Measurements from ENCODE around the gene MAD1L1.

The MAD1L1 gene

DNA sequence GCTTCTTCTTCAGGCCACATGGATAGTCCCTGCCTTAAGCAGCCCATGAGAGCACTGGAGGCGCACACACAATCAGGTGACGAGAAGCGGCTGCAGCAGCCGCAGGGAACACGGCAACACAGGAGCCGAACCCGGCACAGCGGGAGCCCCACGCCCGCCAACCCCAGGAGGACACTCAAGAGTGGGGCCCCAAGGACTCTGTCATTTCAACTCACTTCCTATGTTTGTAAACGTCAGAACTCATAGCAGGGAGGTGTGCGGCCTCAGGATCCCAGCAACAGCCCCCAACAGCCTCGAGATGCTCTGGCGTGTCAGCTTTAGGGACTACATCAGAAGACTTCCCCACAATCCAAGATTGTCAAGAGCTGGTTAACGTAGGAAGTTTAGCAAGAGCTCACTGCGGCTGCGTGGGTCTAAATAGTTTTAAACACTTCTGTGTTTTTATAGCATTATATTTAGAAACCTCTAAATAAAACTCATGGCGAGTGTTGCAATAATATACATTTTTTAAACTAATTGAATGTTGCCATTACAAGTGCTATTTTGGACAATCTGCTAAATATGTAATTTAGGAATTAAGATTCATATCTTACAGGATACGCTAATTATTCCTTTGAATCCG, 123.4 kb downstream of the MAD1L1 start:
- peaks cover 22% of the 10 kb centered on the region for H3K4me1 ChIP-seq (ENCODE audit: insufficient read depth, low read length)
- H3K36me3 ChIP-seq (ENCODE audit: insufficient read depth, low read length): no peaks in the 10 kb centered on the region
- no peak overlapping the region for H3K9ac ChIP-seq (ENCODE audit: low read depth, low read length)
- H3K9me3 ChIP-seq (ENCODE audit: control insufficient read depth, insufficient read depth, low read length): no peaks in the 10 kb centered on the region

DNA sequence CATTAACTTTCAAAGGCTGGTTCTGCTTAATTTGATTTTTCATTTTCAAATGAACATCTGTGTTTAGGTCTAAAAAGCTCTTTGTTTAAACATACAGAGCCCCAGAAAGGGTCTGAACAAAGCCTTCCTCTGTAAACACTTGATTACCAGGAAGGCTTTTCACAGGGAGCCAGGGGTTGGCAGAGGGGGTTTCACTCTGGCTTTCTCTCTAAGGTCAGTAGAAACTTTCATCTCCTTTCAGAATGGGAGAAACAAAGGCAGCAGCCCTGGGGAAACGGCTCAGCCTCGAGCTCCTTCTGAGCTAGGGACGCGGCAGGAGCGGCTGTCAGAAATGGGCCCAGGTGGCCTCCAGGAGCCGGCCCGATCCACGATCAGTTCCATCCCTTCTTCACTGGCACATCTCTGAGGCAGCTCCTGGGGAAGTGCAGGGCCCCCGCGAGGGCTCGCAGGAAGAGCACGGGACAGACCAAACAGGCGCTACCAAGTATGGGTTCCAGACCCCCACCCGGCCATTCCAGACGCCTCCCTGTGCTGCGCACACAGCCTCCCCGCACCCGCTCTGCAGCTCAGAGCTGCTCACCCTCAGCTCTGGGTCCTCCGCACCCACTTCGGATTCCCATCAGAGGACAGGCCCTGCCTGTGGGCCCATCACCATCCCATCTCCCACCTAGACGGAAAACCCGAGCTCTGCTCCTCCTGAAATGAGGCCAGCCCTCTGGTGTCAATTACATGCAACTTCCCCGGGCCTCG, 124.1 kb downstream of the MAD1L1 start:
- Histone ChIP-seq H3K4me1 (ENCODE audit: insufficient read depth, low read length) (peaks cover 28% of the 10 kb centered on the region), H3K36me3 (ENCODE audit: insufficient read depth, low read length) (no peaks in the 10 kb centered on the region), H3K9me3 (ENCODE audit: control insufficient read depth, insufficient read depth, low read length) (no peaks in the 10 kb centered on the region), H3K9ac (ENCODE audit: low read depth, low read length) (no peak overlapping the region)

DNA sequence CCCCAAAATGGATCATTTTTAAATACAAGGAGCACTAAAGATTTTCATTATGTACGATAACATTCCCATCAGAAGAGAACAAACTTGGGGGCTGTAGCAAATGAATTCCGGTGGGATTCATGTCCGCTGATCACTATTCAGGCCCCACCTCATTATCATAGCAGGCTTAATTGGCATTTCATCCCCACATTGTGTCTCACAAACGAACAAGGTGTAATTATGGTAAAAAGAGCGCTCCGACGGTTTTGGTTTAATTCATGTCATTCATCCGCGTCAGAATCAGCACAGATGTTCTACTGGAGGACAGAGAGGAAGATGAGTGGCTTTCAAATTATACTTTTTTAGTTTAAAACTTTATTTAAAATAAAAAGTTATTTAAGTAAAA, 124.7 kb downstream of the MAD1L1 start:
- Histone ChIP-seq H3K9me3 (ENCODE audit: control insufficient read depth, insufficient read depth, low read length) (no peaks in the 10 kb centered on the region), H3K36me3 (ENCODE audit: insufficient read depth, low read length) (no peaks in the 10 kb centered on the region), H3K9ac (ENCODE audit: low read depth, low read length) (no peak overlapping the region), H3K4me1 (ENCODE audit: insufficient read depth, low read length) (peaks cover 29% of the 10 kb centered on the region)

GRCh38 chr7:2107386-2108070, 125.2 kb downstream of the MAD1L1 start:
- Histone ChIP-seq H3K36me3 (ENCODE audit: insufficient read depth, low read length) (no peaks in the 10 kb centered on the region), H3K4me1 (ENCODE audit: insufficient read depth, low read length) (peaks cover 29% of the 10 kb centered on the region), H3K9me3 (ENCODE audit: control insufficient read depth, insufficient read depth, low read length) (no peaks in the 10 kb centered on the region), H3K9ac (ENCODE audit: low read depth, low read length) (no peak overlapping the region)

GRCh38 chr7:2106924-2107323, 125.8 kb downstream of the MAD1L1 start:
- H3K9me3 ChIP-seq (ENCODE audit: control insufficient read depth, insufficient read depth, low read length): no peaks in the 10 kb centered on the region
- H3K9ac ChIP-seq (ENCODE audit: low read depth, low read length): no peak overlapping the region
- H3K36me3 ChIP-seq (ENCODE audit: insufficient read depth, low read length): no peaks in the 10 kb centered on the region
- H3K4me1 ChIP-seq (ENCODE audit: insufficient read depth, low read length): peaks cover 29% of the 10 kb centered on the region

DNA sequence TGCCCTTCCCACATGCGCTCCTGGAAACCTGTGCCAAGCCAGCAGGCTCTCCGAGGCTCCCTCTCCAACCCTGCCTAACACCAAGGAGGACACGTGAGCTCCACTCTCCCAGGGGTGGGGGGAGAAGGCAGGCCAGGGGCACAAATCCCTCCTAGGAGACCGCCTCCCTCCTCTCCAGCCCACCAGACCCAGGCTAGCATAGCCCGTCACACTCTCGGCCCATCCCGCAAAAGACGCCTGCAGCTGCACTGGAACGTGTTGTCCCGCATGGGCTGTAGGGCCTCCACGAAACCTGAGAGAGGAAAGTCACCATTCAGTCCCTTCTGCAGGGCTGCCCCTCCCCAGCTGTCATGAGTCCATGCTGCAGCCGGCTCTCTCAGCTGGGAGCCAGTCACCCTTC, 126.3 kb downstream of the MAD1L1 start:
- no peaks in the 10 kb centered on the region for H3K9me3 ChIP-seq (ENCODE audit: control insufficient read depth, insufficient read depth, low read length)
- H3K36me3 ChIP-seq (ENCODE audit: insufficient read depth, low read length): no peaks in the 10 kb centered on the region
- H3K9ac ChIP-seq (ENCODE audit: low read depth, low read length): no peak overlapping the region
- H3K4me1 ChIP-seq (ENCODE audit: insufficient read depth, low read length): peaks cover 29% of the 10 kb centered on the region

- H3K9me3 ChIP-seq (ENCODE audit: control insufficient read depth, insufficient read depth, low read length): no peaks in the 10 kb centered on the region
- no peaks in the 10 kb centered on the region for H3K36me3 ChIP-seq (ENCODE audit: insufficient read depth, low read length)
- no peak overlapping the region for H3K9ac ChIP-seq (ENCODE audit: low read depth, low read length)
- peaks cover 29% of the 10 kb centered on the region for H3K4me1 ChIP-seq (ENCODE audit: insufficient read depth, low read length)
These were observed 126.8 kb downstream of the MAD1L1 start for GRCh38 chr7:2105917-2106316.

- H3K4me1 ChIP-seq (ENCODE audit: insufficient read depth, low read length): peaks cover 24% of the 10 kb centered on the region
These were observed 127.5 kb downstream of the MAD1L1 start for GRCh38 chr7:2105280-2105679.

DNA sequence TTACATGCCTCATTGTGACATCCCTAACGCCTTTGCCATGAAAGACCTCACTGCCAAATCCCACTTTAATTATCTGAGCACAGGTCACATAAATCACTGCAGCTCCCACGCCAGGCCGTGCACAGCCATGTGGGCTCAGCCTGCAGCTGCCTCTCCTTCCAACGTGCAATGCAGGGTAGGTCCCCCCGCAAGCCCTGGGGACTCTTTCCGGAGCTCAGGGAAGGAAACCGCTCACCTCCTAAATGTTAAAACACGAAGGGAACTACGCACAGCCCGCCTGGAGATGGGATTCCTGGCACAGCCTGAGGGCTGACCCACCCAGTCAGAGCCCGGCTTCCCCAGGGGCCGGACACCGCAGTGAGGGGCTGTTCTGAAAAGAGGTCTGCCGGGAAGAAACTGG, 128.0 kb downstream of the MAD1L1 start:
- no peak overlapping the region for H3K9ac ChIP-seq (ENCODE audit: low read depth, low read length)

More at GRCh38 chr7:2105280-2105679, 127.5 kb downstream of the MAD1L1 start:
- H3K9ac ChIP-seq (ENCODE audit: low read depth, low read length): no peak overlapping the region
- no peaks in the 10 kb centered on the region for H3K36me3 ChIP-seq (ENCODE audit: insufficient read depth, low read length)
- H3K9me3 ChIP-seq (ENCODE audit: control insufficient read depth, insufficient read depth, low read length): no peaks in the 10 kb centered on the region

GRCh38 chr7:2104107-2104710, 128.5 kb downstream of the MAD1L1 start:
- Histone ChIP-seq H3K9me3 (ENCODE audit: control insufficient read depth, insufficient read depth, low read length) (no peaks in the 10 kb centered on the region), H3K36me3 (ENCODE audit: insufficient read depth, low read length) (no peaks in the 10 kb centered on the region), H3K4me1 (ENCODE audit: insufficient read depth, low read length) (peaks cover 24% of the 10 kb centered on the region), H3K9ac (ENCODE audit: low read depth, low read length) (no peak overlapping the region)

More for the DNA sequence above, 128.0 kb downstream of the MAD1L1 start:
- Histone ChIP-seq H3K4me1 (ENCODE audit: insufficient read depth, low read length) (peaks cover 24% of the 10 kb centered on the region), H3K9me3 (ENCODE audit: control insufficient read depth, insufficient read depth, low read length) (no peaks in the 10 kb centered on the region), H3K36me3 (ENCODE audit: insufficient read depth, low read length) (no peaks in the 10 kb centered on the region)

- Histone ChIP-seq H3K4me1 (ENCODE audit: insufficient read depth, low read length) (peaks cover 24% of the 10 kb centered on the region), H3K9ac (ENCODE audit: low read depth, low read length) (no peak overlapping the region)
These were observed 129.5 kb downstream of the MAD1L1 start for GRCh38 chr7:2103071-2103898.

DNA sequence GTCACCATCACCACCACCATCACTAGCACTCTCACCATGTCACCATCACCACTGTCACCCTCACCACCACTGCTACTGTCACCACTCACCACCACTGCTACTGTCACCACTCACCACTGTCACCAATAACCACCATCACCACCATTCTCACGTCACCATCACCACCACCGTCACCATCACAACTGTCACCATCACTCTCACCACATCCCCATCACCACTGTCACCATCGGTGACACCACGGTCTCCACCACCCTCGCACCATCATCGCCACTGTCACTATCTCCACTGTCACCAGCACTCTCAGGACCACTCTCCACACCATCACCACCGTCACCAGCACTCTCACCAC, 130.4 kb downstream of the MAD1L1 start:
- H3K36me3 ChIP-seq (ENCODE audit: insufficient read depth, low read length): no peaks in the 10 kb centered on the region
- no peak overlapping the region for H3K9ac ChIP-seq (ENCODE audit: low read depth, low read length)
- peaks cover 24% of the 10 kb centered on the region for H3K4me1 ChIP-seq (ENCODE audit: insufficient read depth, low read length)
- H3K9me3 ChIP-seq (ENCODE audit: control insufficient read depth, insufficient read depth, low read length): no peaks in the 10 kb centered on the region

More at GRCh38 chr7:2103071-2103898, 129.5 kb downstream of the MAD1L1 start:
- H3K9me3 ChIP-seq (ENCODE audit: control insufficient read depth, insufficient read depth, low read length): no peaks in the 10 kb centered on the region
- no peaks in the 10 kb centered on the region for H3K36me3 ChIP-seq (ENCODE audit: insufficient read depth, low read length)

DNA sequence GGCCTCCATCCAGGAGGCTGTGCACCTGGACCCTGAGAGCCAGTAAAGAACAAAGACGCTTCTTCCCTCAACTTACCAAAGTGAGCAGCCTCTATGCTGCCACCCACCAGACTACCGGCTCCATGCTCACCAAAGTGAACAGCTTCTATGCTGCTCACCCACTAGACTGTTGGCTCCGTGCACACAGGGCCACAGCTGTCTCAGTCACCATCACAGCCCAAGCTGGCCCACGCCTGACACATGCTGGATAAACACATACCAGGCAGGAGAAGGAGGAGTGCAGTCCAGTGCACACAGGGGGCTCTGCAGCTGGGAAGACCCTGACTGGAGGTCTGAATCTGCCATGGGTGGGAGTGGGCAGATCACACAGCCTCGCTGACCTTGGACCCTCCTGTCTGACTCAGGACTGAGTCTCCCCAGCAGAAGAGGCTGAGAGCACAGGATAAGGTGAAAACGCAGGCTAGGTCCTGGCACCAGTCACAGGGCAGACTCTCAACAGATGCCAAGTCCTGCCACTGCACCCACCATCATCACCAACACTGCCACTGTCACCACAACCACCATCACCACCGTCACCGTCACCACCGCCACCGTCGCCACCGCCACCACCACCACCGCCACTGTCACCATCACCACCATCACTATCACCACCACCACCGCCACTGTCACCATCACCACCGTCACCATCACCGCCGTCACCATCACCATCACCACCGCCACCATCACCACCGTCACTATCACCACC, 130.9 kb downstream of the MAD1L1 start:
- Histone ChIP-seq H3K9me3 (ENCODE audit: control insufficient read depth, insufficient read depth, low read length) (no peaks in the 10 kb centered on the region), H3K9ac (ENCODE audit: low read depth, low read length) (no peak overlapping the region), H3K36me3 (ENCODE audit: insufficient read depth, low read length) (no peaks in the 10 kb centered on the region), H3K4me1 (ENCODE audit: insufficient read depth, low read length) (peaks cover 24% of the 10 kb centered on the region)

All from ES-I3 (cell line).